PFSK-1 (cell line): Measurements from ENCODE around the gene PTMS.

Experiments
- FOXP2 ChIP-seq: optimal IDR thresholded peaks from 2 replicates; pipeline ENCODE3; 2011; ENCODE audit warnings: borderline replicate concordance, control low read depth, inconsistent platforms; ENCODE audit not compliant: insufficient read depth; ENCODE audit errors: extremely low read length, extremely low read depth
- POLR2AphosphoS5 ChIP-seq: IDR thresholded peaks from 2 replicates; pipeline ENCODE4 v1.6.1; 2012; ENCODE audit warnings: low read depth, mild to moderate bottlenecking, control low read depth, low read length, moderate library complexity
- REST ChIP-seq, 2 experiments: IDR thresholded peaks; 2 replicates each; pipeline versions ENCODE4 v1.6.1 to v1.8.0; 2011 to 2012; ENCODE audit warnings: low read depth in 2 of 2, low read length in 2 of 2, control low read depth in 1 of 2, inconsistent platforms in 1 of 2, mild to moderate bottlenecking in 1 of 2, moderate library complexity in 1 of 2; ENCODE audit not compliant: insufficient read depth in 1 of 2
- SIN3A ChIP-seq: IDR thresholded peaks from 2 replicates; pipeline ENCODE4 v1.6.1; 2012; ENCODE audit warnings: mild to moderate bottlenecking, low read length, moderate library complexity, borderline replicate concordance; ENCODE audit not compliant: insufficient read depth
- TAF1 ChIP-seq: IDR thresholded peaks from 2 replicates; pipeline ENCODE4 v1.6.1; 2012; ENCODE audit warnings: low read length, control low read depth, borderline replicate concordance; ENCODE audit not compliant: insufficient read depth

Gene PTMS

GRCh38 chr12:6765048-6765633 is 1.0 kb upstream of the PTMS start:
- TF ChIP-seq TAF1, result no peak
- TF ChIP-seq REST (IDR thresholded peaks at IDR 0.05; ENCODE audit: insufficient read depth in 1 of 2, low read depth in 2 of 2, low read length in 2 of 2), result no peak
- TF ChIP-seq SIN3A, result no peak
- TF ChIP-seq POLR2AphosphoS5, result 0 out of 2 replicates have a peak, but pooled peaks have one; percentile 34
- TF ChIP-seq FOXP2, result no peak

GRCh38 chr12:6766651-6767349 is 637 bp downstream of the PTMS start:
- no peak for TF ChIP-seq POLR2AphosphoS5
- 0 out of 2 replicates have a peak, but pooled peaks have one; percentile 55 for TF ChIP-seq SIN3A

GRCh38 chr12:6767353-6768319 is 1.5 kb downstream of the PTMS start:
- no peak for TF ChIP-seq POLR2AphosphoS5
- no peak for TF ChIP-seq REST (IDR thresholded peaks at IDR 0.05; ENCODE audit: insufficient read depth in 1 of 2, low read depth in 2 of 2, low read length in 2 of 2)
- no peak for TF ChIP-seq SIN3A
- TF ChIP-seq FOXP2, result no peak
- TF ChIP-seq TAF1, result no peak

- TF ChIP-seq FOXP2 (no peak), TAF1 (no peak), REST (IDR thresholded peaks at IDR 0.05; ENCODE audit: insufficient read depth in 1 of 2, low read depth in 2 of 2, low read length in 2 of 2) (no peak), SIN3A (no peak)
These were observed 2.3 kb downstream of the PTMS start for GRCh38 chr12:6768437-6768914.

GRCh38 chr12:6768990-6769389 is 2.8 kb downstream of the PTMS start:
- TF ChIP-seq REST (IDR thresholded peaks at IDR 0.05; ENCODE audit: insufficient read depth in 1 of 2, low read depth in 2 of 2, low read length in 2 of 2) (no peak), FOXP2 (no peak), TAF1 (no peak), POLR2AphosphoS5 (no peak), SIN3A (no peak)
